GM18861 (cell line): ENCODE measurements around the gene CYLC2.

Source experiments
- ATAC-seq: cut with Tn5 transposase; IDR thresholded peaks from one replicate; pipeline ENCODE4 v1.9.1; 2021; ENCODE audit not compliant: unreplicated experiment

CYLC2 gene

GRCh38 chr9:102995033-102995432 is at the start of gene CYLC2:
Gene CYLC2, plus strand, starts transcription at chr9:102995333. Its CDS starts 48 bp downstream, at chr9:102995381.
- ATAC-seq: no peak

DNA sequence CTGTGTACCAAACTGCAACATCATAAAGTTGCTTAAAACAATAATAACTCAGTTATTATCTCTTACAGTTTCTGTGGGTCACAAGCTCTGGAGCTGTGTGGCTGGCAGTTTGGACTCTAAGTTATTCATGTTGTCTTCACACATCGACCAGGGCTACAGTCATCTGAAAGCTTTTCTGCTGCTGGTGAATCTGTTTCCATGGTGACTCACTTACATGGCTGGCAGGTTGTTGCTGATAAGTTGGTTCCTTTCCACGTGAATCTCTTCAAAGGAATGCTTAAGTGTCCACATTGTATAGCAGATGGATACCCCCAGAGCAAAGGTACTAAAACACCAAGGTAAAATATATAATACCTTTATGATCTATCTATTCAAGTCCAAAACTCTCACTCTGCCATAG is 44.8 kb upstream of the CYLC2 start:
- no peak for ATAC-seq

- ATAC-seq: no peak
Observed at GRCh38 chr9:102966999-102967398, 28.1 kb upstream of the CYLC2 start.

DNA sequence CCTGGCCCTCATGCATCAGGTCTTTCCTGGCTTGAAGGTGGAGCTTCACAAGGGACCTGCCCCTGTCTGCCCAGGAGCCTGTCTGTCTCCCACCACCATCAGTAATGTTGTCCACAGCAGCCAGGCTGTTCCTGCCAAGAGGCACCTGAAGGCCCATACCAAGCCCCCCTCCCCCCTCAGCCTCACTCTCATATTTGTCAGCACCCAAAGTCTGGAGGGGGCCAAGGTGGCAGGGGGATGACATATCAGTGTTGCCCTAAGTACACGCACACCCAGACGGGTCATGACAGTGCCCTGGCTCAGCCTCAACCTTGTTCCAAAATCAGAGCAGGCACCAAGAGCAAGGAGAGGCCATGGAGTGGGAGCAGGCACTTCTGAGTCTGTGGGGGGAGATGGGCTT is 27.2 kb upstream of the CYLC2 start:
- ATAC-seq: no peak

- no peak for ATAC-seq
Observed at GRCh38 chr9:102972780-102973179, 22.4 kb upstream of the CYLC2 start.

- ATAC-seq: no peak
Observed at GRCh38 chr9:102974530-102974929, 20.6 kb upstream of the CYLC2 start.

DNA sequence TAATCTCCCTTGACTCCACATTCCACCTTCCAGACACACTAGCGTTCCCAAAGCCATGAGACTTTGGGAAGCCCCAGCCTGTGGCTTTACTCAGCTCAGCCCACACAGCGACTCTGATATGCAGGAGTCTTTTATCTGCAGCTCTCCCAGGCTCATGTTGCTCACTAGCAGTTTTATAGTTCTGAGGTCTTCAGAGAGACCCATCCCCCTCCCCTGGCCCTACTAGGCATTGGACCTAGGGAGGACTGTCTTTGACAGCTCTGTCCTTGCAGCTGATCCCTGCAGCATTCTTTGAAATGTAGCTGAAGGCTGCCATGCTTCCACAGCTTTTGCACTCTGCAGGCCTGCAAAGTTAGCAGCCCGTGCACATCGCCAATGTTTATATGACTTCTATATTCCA is 19.9 kb upstream of the CYLC2 start:
- ATAC-seq: no peak

GRCh38 chr9:102985162-102985895 is 9.8 kb upstream of the CYLC2 start:
- ATAC-seq: no peak

DNA sequence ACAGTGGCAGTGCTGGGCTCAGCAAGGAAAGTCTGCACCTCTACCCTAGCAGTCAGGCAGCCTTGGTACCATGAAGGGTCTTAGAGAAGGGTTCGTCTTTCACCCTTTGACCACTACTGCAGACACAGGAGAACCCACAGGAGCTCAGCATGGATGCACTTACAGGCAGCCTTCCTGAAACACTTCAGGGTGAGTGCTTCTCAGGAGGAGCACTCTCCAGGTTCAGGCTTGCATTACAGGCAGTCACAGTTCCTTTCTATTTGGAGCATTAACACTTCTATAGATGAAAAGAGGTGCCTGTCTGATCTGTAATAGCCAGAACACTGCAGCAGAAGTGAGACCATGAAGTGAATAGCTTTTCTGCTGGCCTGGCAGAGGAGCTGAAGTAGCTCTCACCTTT is 8.7 kb upstream of the CYLC2 start:
- no peak for ATAC-seq

GRCh38 chr9:103003689-103004088 is 8.6 kb downstream of the CYLC2 start:
- ATAC-seq: no peak

- ATAC-seq: no peak
Observed at GRCh38 chr9:103014242-103014641, 19.1 kb downstream of the CYLC2 start.

- no peak for ATAC-seq
Observed at GRCh38 chr9:103025796-103026195, 30.7 kb downstream of the CYLC2 start.

DNA sequence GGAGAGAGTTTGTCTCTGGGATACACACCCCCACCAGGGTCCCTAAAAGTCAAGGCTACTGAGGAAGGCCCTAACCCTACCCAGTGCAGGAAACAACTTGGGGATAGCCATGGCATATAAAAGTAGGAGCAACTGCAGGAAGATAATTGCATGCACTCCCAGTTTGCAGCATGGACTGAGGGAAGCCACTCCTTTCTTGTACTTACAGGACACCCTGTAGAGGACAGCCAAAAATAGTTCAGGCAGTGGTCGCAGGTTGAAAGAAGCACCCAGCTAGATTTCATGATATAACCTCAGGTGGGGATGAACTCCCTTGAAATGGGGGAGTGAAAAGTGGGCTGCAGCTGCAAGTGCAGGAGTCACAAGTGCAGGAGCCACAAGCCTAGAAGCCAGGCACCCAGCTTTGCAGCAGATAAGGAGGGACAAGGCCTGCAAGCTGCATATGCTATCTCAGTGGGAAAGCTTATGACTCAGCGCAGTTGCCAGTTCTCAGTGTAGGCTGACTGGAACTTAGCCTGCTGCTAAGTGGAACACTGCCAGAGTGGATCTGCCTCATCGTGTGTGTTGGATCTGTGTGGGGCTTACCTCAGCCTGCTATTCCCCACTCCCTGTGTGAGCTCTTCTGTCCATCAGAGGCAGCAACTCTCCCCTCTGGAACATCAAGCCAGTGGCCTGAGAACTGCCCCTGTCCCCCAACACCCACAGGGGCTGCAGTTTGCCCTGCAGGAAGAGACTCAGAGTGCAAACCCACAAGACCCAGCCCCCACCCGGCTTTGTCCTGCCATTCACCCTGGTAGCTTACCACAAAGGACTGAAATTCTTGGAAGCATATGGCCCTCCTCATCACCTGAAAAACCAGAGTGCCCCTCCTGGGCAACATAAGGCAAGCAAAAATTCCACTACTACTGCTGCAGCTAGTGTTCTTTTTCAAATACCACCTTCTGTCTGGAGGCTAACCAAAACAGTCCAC is 42.7 kb downstream of the CYLC2 start:
- ATAC-seq: no peak

- no peak for ATAC-seq
Observed at GRCh38 chr9:103041961-103042360, 46.8 kb downstream of the CYLC2 start.
